Activated naive CD4-positive, alpha-beta T cell treated with anti-CD3 and anti-CD28 coated beads, Interleukin-2, amount 50 U/mL, for 24 hours (primary cell): ENCODE data around the gene TPST1.
"Not testable (repeated sequence)": the region's sequence is repeated elsewhere in the genome, so short reads cannot be mapped to it uniquely, and the experiment has no call there.

Experiments
- H3K27ac Mint-ChIP-seq: one replicate; pipeline ENCODE4 v1.8.0; 2021; ENCODE audit warnings: mild to moderate bottlenecking, mixed read lengths
- H3K27me3 Mint-ChIP-seq: one replicate; pipeline ENCODE4 v1.8.0; 2021; ENCODE audit warnings: mixed read lengths
- H3K36me3 Mint-ChIP-seq: one replicate; pipeline ENCODE4 v1.8.0; 2021; ENCODE audit warnings: mixed read lengths
- H3K4me1 Mint-ChIP-seq: one replicate; pipeline ENCODE4 v1.8.0; 2021; ENCODE audit warnings: mixed read lengths
- H3K4me3 Mint-ChIP-seq: one replicate; pipeline ENCODE4 v1.8.0; 2021; ENCODE audit warnings: mild to moderate bottlenecking, mixed read lengths
- H3K9me3 Mint-ChIP-seq: one replicate; pipeline ENCODE4 v1.8.0; 2021; ENCODE audit warnings: mixed read lengths

Gene TPST1

GRCh38 chr7:66355756-66356155, 150.6 kb downstream of the TPST1 start:
- Mint-ChIP-seq H3K36me3 (no peaks in the 10 kb centered on the region), H3K27ac (no peak overlapping the region), H3K4me1 (no peaks in the 10 kb centered on the region), H3K4me3 (no peak overlapping the region), H3K27me3 (no peaks in the 10 kb centered on the region), H3K9me3 (no peaks in the 10 kb centered on the region)

DNA sequence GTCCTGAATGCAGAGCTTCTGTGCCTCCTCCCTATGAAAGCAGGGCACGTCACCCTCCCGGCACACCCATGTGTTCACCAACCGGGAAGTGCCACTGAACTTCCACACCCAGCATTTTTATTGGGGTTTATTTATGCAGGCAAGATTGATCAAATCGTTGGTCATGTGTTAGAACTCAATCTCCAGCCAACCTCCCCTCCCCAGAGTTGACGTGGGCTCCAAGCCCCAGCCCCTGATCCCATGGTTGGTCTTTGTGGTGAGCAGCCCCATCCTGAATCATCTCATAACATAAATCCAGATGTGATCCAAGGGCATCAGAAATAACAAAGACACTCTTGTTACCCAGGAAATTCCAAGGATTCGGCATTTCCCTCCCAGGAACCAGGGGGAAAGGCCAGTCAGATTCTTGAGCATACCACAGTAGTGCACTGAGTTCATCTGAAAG, 151.2 kb downstream of the TPST1 start:
- Mint-ChIP-seq H3K27ac (no peak overlapping the region), H3K36me3 (no peaks in the 10 kb centered on the region), H3K4me3 (no peak overlapping the region), H3K27me3 (no peaks in the 10 kb centered on the region), H3K4me1 (no peaks in the 10 kb centered on the region), H3K9me3 (no peaks in the 10 kb centered on the region)

DNA sequence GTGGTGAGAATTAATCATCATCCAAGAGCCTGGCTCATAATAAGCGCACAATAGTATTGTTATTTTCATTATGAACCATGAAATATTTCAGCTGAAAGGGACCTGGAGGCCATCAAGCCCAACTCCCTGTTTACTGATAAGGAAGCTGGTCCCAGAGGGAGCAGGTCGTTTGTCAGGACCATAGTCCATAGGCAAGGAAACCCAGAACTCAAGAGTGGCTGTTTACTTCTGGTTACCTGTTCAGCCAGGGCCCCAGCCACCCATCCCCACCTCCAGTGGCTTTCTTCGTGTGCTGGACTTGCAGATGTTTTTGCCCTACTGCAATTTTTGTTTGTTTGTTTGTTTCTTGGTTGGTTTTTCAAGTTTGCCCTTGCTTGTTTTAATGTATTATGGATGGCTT, 152.0 kb downstream of the TPST1 start:
- Mint-ChIP-seq H3K27me3 (no peaks in the 10 kb centered on the region), H3K9me3 (no peaks in the 10 kb centered on the region), H3K27ac (no peak overlapping the region), H3K4me1 (no peaks in the 10 kb centered on the region), H3K36me3 (no peaks in the 10 kb centered on the region), H3K4me3 (no peak overlapping the region)

GRCh38 chr7:66359656-66360211, 154.6 kb downstream of the TPST1 start:
- H3K4me3 Mint-ChIP-seq, result no peak overlapping the region
- H3K36me3 Mint-ChIP-seq, result no peaks in the 10 kb centered on the region
- H3K27me3 Mint-ChIP-seq, result no peaks in the 10 kb centered on the region
- no peak overlapping the region for H3K27ac Mint-ChIP-seq
- H3K4me1 Mint-ChIP-seq, result no peaks in the 10 kb centered on the region
- H3K9me3 Mint-ChIP-seq, result no peaks in the 10 kb centered on the region

- Mint-ChIP-seq H3K4me3 (no peak overlapping the region), H3K9me3 (no peaks in the 10 kb centered on the region), H3K27me3 (no peaks in the 10 kb centered on the region), H3K36me3 (no peaks in the 10 kb centered on the region), H3K27ac (no peak overlapping the region), H3K4me1 (no peaks in the 10 kb centered on the region)
Observed at GRCh38 chr7:66362136-66362535, 157.0 kb downstream of the TPST1 start.

- H3K27me3 Mint-ChIP-seq, result no peaks in the 10 kb centered on the region
- H3K36me3 Mint-ChIP-seq, result no peaks in the 10 kb centered on the region
- H3K4me3 Mint-ChIP-seq, result no peak overlapping the region
- H3K27ac Mint-ChIP-seq, result no peak overlapping the region
- H3K4me1 Mint-ChIP-seq, result no peaks in the 10 kb centered on the region
- peaks cover under 1% of the 10 kb centered on the region for H3K9me3 Mint-ChIP-seq
Observed at GRCh38 chr7:66363635-66364034, 158.5 kb downstream of the TPST1 start.

GRCh38 chr7:66365031-66365430, 159.9 kb downstream of the TPST1 start:
- not testable (repeated sequence) for H3K4me1 Mint-ChIP-seq, H3K27me3 Mint-ChIP-seq, H3K9me3 Mint-ChIP-seq, H3K36me3 Mint-ChIP-seq, H3K4me3 Mint-ChIP-seq, H3K27ac Mint-ChIP-seq

GRCh38 chr7:66371096-66371824, 166.1 kb downstream of the TPST1 start:
- Mint-ChIP-seq H3K4me1 (no peaks in the 10 kb centered on the region), H3K9me3 (peaks cover 9% of the 10 kb centered on the region), H3K27ac (no peak overlapping the region), H3K36me3 (peaks cover 5% of the 10 kb centered on the region), H3K27me3 (no peaks in the 10 kb centered on the region), H3K4me3 (no peak overlapping the region)

DNA sequence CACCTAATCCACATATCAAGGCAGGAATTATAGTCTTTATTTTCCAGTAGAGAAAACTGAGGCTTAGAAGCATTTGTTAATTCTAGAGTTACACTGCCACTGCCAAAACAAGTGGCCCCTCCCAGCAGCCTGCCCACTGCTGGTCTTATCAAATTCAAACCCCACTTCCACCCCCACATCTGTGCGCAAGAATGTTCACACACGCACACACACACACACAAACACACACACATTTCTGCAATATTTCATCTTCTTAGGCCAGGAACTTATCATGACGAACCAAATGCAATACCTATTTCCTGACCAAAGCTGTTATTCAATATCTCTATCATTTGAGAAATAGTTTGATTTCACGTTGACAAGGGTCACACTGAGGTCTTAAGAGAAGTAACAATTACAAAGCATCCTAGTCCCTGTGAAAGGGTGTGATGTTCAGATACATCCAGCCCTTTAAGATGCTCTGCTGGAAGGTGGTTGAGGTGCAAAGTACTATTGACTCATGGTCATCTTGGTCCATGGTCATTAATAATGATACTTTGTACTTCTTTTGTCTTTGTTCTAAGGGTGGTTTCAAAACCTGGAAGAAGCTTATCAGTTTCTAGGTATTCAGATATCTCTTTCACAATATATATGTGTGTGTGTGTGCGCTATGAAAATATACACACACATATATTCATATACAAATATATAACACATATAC, 169.2 kb downstream of the TPST1 start:
- not testable (repeated sequence) for H3K4me1 Mint-ChIP-seq, H3K27ac Mint-ChIP-seq, H3K27me3 Mint-ChIP-seq, H3K4me3 Mint-ChIP-seq, H3K36me3 Mint-ChIP-seq, H3K9me3 Mint-ChIP-seq

DNA sequence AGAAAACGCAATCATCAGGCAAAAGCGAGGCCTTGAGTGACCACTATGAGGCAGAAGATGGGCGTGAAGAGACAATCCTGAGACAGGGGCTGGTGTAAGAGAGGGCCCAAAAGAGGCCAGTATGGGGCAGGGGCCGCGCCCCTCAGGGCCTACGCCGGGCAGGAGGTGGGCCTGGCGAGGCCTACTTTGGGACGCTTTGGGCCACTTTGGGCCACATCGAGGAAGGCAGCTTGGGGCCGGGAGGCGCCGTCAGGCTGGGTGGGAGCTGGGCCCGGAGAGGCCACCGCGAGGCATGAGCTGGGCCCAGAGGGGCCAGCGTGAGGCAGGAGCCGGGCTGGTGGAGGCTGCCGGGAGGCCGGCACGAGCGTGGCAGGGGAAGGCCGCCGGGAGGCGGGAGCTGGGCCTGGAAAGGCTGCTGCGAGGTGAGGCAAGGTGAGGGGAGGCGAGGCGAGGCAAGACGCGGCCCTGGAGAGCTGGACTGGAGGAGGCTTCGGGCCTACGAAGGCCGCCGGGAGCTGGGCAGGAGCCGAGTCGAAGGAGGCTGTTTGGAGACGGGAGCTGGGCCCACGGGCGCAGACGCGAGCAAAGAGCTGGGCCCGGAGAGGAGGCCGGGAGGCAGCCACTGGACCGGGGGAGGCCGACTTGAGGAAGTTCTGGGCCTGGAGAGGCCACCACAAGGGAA, 171.3 kb downstream of the TPST1 start:
- Mint-ChIP-seq H3K36me3 (peaks cover 18% of the 10 kb centered on the region), H3K27me3 (no peaks in the 10 kb centered on the region), H3K4me3 (no peak overlapping the region), H3K27ac (no peak overlapping the region), H3K4me1 (no peaks in the 10 kb centered on the region), H3K9me3 (peaks cover 5% of the 10 kb centered on the region)

DNA sequence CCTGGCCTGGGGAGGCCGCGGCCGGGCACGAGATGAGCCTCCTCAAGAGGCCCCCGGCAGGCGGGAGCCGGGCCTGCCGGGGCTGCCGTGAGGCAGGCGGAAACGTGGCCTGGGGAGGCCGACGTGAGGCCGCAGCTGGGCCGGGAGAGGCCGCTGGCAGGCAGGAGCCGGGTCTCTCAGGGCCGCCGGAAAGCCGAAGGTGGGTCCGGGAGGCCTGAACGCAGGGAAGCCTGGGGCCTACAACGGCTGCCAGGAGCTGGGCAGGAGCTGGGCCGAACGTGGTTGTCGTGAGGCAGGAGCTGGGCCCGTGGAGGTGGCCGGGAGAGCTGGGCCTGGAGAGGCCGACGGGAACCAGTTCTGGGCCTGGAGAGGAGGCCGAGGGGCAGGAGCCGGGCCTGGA, 171.9 kb downstream of the TPST1 start:
- H3K4me3 Mint-ChIP-seq, result no peak overlapping the region
- no peak overlapping the region for H3K27ac Mint-ChIP-seq
- peaks cover 5% of the 10 kb centered on the region for H3K9me3 Mint-ChIP-seq

DNA sequence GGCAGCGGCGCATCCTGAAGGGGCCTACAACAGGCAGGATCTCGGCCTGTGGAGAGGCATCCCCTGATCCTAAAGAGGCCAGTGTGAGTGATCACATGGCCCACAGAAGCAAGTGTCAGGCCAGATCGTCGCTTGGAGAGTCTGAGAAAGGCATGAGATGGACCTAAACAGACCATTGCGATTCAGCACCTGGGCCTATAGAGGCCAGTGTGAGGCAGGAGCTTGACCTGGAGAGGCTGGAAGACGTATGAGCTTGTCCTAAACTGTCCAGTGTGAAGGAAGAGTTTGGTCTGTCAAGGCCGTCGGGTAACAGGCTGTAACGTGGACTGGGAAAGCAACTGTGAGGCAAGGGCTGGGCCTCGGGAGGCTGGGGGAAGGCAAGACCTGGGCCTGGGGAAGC, 172.6 kb downstream of the TPST1 start:
- Mint-ChIP-seq H3K27me3 (no peaks in the 10 kb centered on the region), H3K4me1 (no peaks in the 10 kb centered on the region), H3K27ac (no peak overlapping the region), H3K36me3 (peaks cover 19% of the 10 kb centered on the region), H3K9me3 (peaks cover 5% of the 10 kb centered on the region), H3K4me3 (no peak overlapping the region)

More for the DNA sequence above, 171.9 kb downstream of the TPST1 start:
- no peaks in the 10 kb centered on the region for H3K27me3 Mint-ChIP-seq
- H3K4me1 Mint-ChIP-seq, result no peaks in the 10 kb centered on the region
- H3K36me3 Mint-ChIP-seq, result peaks cover 19% of the 10 kb centered on the region

DNA sequence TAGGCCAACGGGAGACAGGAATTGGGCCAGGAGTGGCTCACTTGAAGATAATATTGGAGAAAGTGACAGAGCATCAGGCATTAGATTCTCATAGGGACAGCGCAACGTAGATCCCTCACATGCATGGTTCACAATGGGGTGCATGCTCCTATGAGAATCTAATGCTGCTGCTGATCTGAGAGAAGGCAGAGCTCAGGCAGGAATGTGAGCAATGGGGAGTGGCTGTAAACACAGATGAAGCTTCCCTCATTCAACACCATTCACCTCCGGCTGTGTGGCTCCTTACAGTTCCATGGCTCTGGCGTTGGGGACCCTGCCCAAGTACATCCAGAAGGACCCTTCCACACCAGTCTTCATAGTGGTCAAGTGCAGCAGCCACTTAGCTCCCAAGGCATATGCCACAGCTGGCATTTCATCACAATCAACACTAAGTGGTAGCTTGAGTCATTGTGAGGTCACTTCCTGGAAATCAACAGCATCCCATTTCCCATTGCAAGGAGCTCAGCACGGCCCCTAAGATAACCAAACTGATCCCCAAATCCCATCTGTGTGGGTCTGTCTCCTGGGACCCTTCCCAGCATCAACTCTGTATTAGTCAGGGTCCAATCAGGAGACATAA, 174.5 kb downstream of the TPST1 start:
- peaks cover 5% of the 10 kb centered on the region for H3K9me3 Mint-ChIP-seq
- H3K36me3 Mint-ChIP-seq, result peaks cover 19% of the 10 kb centered on the region
- no peaks in the 10 kb centered on the region for H3K27me3 Mint-ChIP-seq
- no peaks in the 10 kb centered on the region for H3K4me1 Mint-ChIP-seq
- no peak overlapping the region for H3K27ac Mint-ChIP-seq
- no peak overlapping the region for H3K4me3 Mint-ChIP-seq

GRCh38 chr7:66380272-66380888, 175.2 kb downstream of the TPST1 start:
- no peak overlapping the region for H3K27ac Mint-ChIP-seq
- H3K4me3 Mint-ChIP-seq, result no peak overlapping the region
- H3K36me3 Mint-ChIP-seq, result peaks cover 19% of the 10 kb centered on the region
- H3K27me3 Mint-ChIP-seq, result no peaks in the 10 kb centered on the region
- peaks cover 5% of the 10 kb centered on the region for H3K9me3 Mint-ChIP-seq
- H3K4me1 Mint-ChIP-seq, result peaks cover under 1% of the 10 kb centered on the region

- not testable (repeated sequence) for H3K27ac Mint-ChIP-seq
Observed at GRCh38 chr7:66382182-66382923, 177.2 kb downstream of the TPST1 start.

More at GRCh38 chr7:66382182-66382923, 177.2 kb downstream of the TPST1 start:
- not testable (repeated sequence) for H3K9me3 Mint-ChIP-seq, H3K4me3 Mint-ChIP-seq, H3K27me3 Mint-ChIP-seq, H3K4me1 Mint-ChIP-seq
- H3K36me3 Mint-ChIP-seq, result peaks cover 16% of the 10 kb centered on the region
